HepG2 (cell line): ENCODE results near the gene ACAT2. TPM values are rescaled to one million over a fixed set of nuclear protein-coding genes. Genes with fewer than 3 reads are reported as not detected.

ENCODE experiments used
- E2F2 ChIP-seq: sonication (generic); formaldehyde crosslinking; IDR thresholded peaks from 2 replicates; pipeline ENCODE4 v1.4.0; 2020; ENCODE audit warnings: missing genetic modification reagents, borderline replicate concordance
- ERF ChIP-seq: IDR thresholded peaks from 2 replicates; pipeline ENCODE4 v1.6.1; 2018; ENCODE audit warnings: missing biosample characterization, missing genetic modification reagents
- GTF3A ChIP-seq: sonication (generic); formaldehyde crosslinking; conservative IDR thresholded peaks from 2 replicates; pipeline ENCODE4 v1.4.0; 2020; ENCODE audit warnings: mild to moderate bottlenecking, missing genetic modification reagents
- JUN ChIP-seq: sonication (generic); formaldehyde crosslinking; IDR thresholded peaks from 2 replicates; pipeline ENCODE4 v1.4.0; 2020; ENCODE audit warnings: mild to moderate bottlenecking, missing genetic modification reagents
- MXD1 ChIP-seq: sonication (generic); formaldehyde crosslinking; IDR thresholded peaks from 2 replicates; pipeline ENCODE4 v1.4.0; 2020; ENCODE audit warnings: mild to moderate bottlenecking, missing genetic modification reagents
- SAFB2 ChIP-seq: sonication (generic); formaldehyde crosslinking; IDR thresholded peaks from 2 replicates; pipeline ENCODE4 v1.5.1; 2020; ENCODE audit warnings: missing genetic modification reagents, low read depth, mild to moderate bottlenecking, borderline replicate concordance
- SNAPC4 ChIP-seq: sonication (generic); formaldehyde crosslinking; IDR thresholded peaks from 2 replicates; pipeline ENCODE4 v1.4.0; 2020; ENCODE audit warnings: mild to moderate bottlenecking, missing genetic modification reagents
- SP140L ChIP-seq: sonication (generic); formaldehyde crosslinking; IDR thresholded peaks from 2 replicates; pipeline ENCODE4 v1.4.0; 2020; ENCODE audit warnings: missing genetic modification reagents, borderline replicate concordance
- THAP9 ChIP-seq: sonication (generic); formaldehyde crosslinking; IDR thresholded peaks from 2 replicates; pipeline ENCODE4; 2020; ENCODE audit warnings: missing genetic modification reagents, mild to moderate bottlenecking, borderline replicate concordance
- ZMAT5 ChIP-seq: sonication (generic); formaldehyde crosslinking; IDR thresholded peaks from 2 replicates; pipeline ENCODE4 v1.5.0; 2020; ENCODE audit warnings: mild to moderate bottlenecking, low read depth, missing genetic modification reagents, borderline replicate concordance
- ZNF224 ChIP-seq: sonication (generic); formaldehyde crosslinking; IDR thresholded peaks from 2 replicates; pipeline ENCODE4 v1.5.0; 2020; ENCODE audit warnings: mild to moderate bottlenecking, missing genetic modification reagents
- ZNF558 ChIP-seq: sonication (generic); formaldehyde crosslinking; IDR thresholded peaks from 2 replicates; pipeline ENCODE4 v1.9.0; 2022; ENCODE audit warnings: mild to moderate bottlenecking, missing genetic modification reagents, borderline replicate concordance
- ZZZ3 ChIP-seq: sonication (generic); formaldehyde crosslinking; IDR thresholded peaks from 2 replicates; pipeline ENCODE4 v1.4.0; 2020; ENCODE audit warnings: missing genetic modification reagents, mild to moderate bottlenecking, borderline replicate concordance
- polyA plus RNA-seq, 8 experiments: library from polyadenylated mRNA; depleted of rRNA in 3 of 8; stranded (reverse) in 7 of 8; unstranded in 1 of 8; fragments of >200 nt; fragmentation: Illumina TruSeq in 4 of 8; extraction: Trizol in 4 of 8; gene quantifications; 2 replicates each; pipeline versions ENCODE4 v1.2.1 to v1.2.3, GENCODE V29; 2011 to 2016; ENCODE audit warnings: low read depth in 4 of 8, missing spikeins in 1 of 8, mixed read lengths in 1 of 8; ENCODE audit not compliant: insufficient read depth in 1 of 8
- total RNA-seq, 5 experiments: library from RNA; depleted of rRNA; stranded (reverse); fragments of >200 nt; fragmentation: Illumina TruSeq; extraction: Trizol; gene quantifications; 2 replicates each; pipeline ENCODE4 v1.2.3, GENCODE V29; 2016; ENCODE audit warnings: low read depth in 1 of 5
- TF ChIP-seq, protein P1 (sequence below), 2 experiments: sonication (generic) in 1 of 2; formaldehyde crosslinking in 1 of 2; IDR thresholded peaks; 2 replicates each; pipeline versions ENCODE4 v1.4.0 to v1.6.1; 2018 to 2020; ENCODE audit warnings: missing genetic modification reagents in 2 of 2, borderline replicate concordance in 1 of 2, low read depth in 1 of 2, mild to moderate bottlenecking in 1 of 2, missing biosample characterization in 1 of 2

Gene ACAT2
- total and polyA plus RNA-seq, 2 of the 13 experiments (the other 11 are each of a cell fraction or from before 2014, with no cell fraction given) = 121 to 534 TPM

GRCh38 chr6:159788753-159789376 is 27.0 kb downstream of the ACAT2 start (continued):
- TF ChIP-seq ZMAT5 (peak; percentile 56; the same call in 1 of the 2 replicates), ERF (CRISPR knock-in tag) (no peak), ZZZ3 (CRISPR knock-in tag) (peak; percentile 7; the same call in 1 of the 2 replicates), THAP9 (CRISPR knock-in tag) (no peak; the same call in 1 of the 2 replicates), ZNF224 (CRISPR knock-in tag) (peak; percentile 25; the same call in 1 of the 2 replicates), ZNF558 (CRISPR knock-in tag) (0 out of 2 replicates have a peak, but pooled peaks have one; percentile 90), SAFB2 (CRISPR knock-in tag) (peak; percentile 3; the same call in 1 of the 2 replicates), E2F2 (CRISPR knock-in tag) (no peak), JUN (0 out of 2 replicates have a peak, but pooled peaks have one; percentile 19), SP140L (0 out of 2 replicates have a peak, but pooled peaks have one; percentile 3), GTF3A (0 out of 2 replicates have a peak, but pooled peaks have one; percentile 23), SNAPC4 (CRISPR knock-in tag) (peak; percentile 61; the same call in 1 of the 2 replicates), MXD1 (peak; percentile 96; the same call in 1 of the 2 replicates)
- TF ChIP-seq, protein P1, sequence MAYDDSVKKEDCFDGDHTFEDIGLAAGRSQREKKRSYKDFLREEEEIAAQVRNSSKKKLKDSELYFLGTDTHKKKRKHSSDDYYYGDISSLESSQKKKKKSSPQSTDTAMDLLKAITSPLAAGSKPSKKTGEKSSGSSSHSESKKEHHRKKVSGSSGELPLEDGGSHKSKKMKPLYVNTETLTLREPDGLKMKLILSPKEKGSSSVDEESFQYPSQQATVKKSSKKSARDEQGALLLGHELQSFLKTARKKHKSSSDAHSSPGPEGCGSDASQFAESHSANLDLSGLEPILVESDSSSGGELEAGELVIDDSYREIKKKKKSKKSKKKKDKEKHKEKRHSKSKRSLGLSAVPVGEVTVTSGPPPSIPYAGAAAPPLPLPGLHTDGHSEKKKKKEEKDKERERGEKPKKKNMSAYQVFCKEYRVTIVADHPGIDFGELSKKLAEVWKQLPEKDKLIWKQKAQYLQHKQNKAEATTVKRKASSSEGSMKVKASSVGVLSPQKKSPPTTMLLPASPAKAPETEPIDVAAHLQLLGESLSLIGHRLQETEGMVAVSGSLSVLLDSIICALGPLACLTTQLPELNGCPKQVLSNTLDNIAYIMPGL (CRISPR knock-in tag; IDR thresholded peaks at IDR 0.05; ENCODE audit: borderline replicate concordance in 1 of 2, low read depth in 1 of 2) = peak in 1 of 2 experiments; percentile 25; a peak in 1 of 4 replicates
